ENCODE results near the gene ATP2B1.

DNA sequence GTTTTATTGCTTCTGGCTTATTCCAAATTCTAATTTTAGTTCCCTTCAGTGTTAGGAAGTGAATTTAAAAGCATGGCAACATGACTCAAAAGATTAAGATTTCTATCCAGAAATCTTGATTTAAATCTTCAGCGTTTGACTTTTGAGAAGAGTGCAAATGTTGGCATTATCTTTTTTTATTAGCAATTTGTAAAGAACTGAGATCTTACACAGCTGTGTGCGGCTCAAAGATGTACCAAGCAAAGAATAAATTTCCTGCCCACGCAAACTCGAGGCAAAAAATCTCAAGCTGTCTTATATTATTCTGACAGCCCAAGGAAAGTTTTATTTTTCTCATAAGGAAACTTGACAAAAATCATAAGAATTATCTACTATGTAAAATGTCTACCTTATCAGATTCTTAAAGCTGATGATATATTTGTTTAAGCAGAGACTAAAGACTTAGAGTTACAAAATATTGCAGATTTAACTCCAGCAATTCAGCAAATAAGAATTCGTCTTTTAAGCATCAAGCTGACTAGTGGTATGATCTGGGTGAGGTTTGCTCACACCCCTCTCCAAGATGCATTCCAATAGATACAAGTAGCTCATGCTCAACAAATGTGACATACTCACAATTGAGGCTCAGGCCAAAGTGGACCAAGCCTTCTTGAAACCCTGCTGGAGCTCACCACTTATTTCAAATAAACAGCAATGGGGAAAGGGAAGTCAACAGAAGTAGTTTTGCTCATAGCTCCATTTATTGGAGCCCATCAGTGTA, 135.4 kb downstream of the ATP2B1 start:
- TF ChIP-seq, protein P1, sequence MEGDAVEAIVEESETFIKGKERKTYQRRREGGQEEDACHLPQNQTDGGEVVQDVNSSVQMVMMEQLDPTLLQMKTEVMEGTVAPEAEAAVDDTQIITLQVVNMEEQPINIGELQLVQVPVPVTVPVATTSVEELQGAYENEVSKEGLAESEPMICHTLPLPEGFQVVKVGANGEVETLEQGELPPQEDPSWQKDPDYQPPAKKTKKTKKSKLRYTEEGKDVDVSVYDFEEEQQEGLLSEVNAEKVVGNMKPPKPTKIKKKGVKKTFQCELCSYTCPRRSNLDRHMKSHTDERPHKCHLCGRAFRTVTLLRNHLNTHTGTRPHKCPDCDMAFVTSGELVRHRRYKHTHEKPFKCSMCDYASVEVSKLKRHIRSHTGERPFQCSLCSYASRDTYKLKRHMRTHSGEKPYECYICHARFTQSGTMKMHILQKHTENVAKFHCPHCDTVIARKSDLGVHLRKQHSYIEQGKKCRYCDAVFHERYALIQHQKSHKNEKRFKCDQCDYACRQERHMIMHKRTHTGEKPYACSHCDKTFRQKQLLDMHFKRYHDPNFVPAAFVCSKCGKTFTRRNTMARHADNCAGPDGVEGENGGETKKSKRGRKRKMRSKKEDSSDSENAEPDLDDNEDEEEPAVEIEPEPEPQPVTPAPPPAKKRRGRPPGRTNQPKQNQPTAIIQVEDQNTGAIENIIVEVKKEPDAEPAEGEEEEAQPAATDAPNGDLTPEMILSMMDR (conservative IDR thresholded peaks at IDR 0.05; ENCODE audit: low read length), result no peak
- TF ChIP-seq EZH2phosphoT487 (IDR thresholded peaks at IDR 0.05; ENCODE audit: borderline replicate concordance), result no peak
